C4-2B (cell line): ENCODE results near the gene PAX3.

ENCODE experiments used
- H3K27ac ChIP-seq: fragments of 450-650 bp; 2 replicates; pipeline ENCODE4 v1.5.1; 2017
- CTCF ChIP-seq: fragments of 450-650 bp; conservative IDR thresholded peaks from 2 replicates; pipeline ENCODE4 v1.5.1; 2017; ENCODE audit warnings: mild to moderate bottlenecking
- ZFX ChIP-seq: fragments of 450-650 bp; IDR thresholded peaks from 2 replicates; pipeline ENCODE4 v1.6.1; 2017

PAX3 gene

GRCh38 chr2:222289278-222290160 is 9.3 kb downstream of the PAX3 start:
- TF ChIP-seq CTCF (no peak), ZFX (no peak)

GRCh38 chr2:222288590-222289277 is 10.1 kb downstream of the PAX3 start:
- TF ChIP-seq ZFX: no peak
- no peak overlapping the region for H3K27ac ChIP-seq

More at GRCh38 chr2:222289278-222290160, 9.3 kb downstream of the PAX3 start:
- no peak overlapping the region for H3K27ac ChIP-seq

GRCh38 chr2:222287862-222288479 is 10.8 kb downstream of the PAX3 start:
- no peak for TF ChIP-seq ZFX
- TF ChIP-seq CTCF: no peak
- no peak overlapping the region for H3K27ac ChIP-seq

GRCh38 chr2:222284466-222284865 is 14.3 kb downstream of the PAX3 start:
- TF ChIP-seq CTCF (no peak), ZFX (no peak)
- H3K27ac ChIP-seq: no peak overlapping the region

- no peak overlapping the region for H3K27ac ChIP-seq
- TF ChIP-seq ZFX: no peak
- no peak; the same call in 1 of the 2 replicates for TF ChIP-seq CTCF
Observed at GRCh38 chr2:222283634-222284033, 15.2 kb downstream of the PAX3 start.

GRCh38 chr2:222281506-222281905 is 17.3 kb downstream of the PAX3 start:
- no peak overlapping the region for H3K27ac ChIP-seq
- TF ChIP-seq ZFX: no peak
- TF ChIP-seq CTCF: no peak

GRCh38 chr2:222280795-222281194 is 18.0 kb downstream of the PAX3 start:
- H3K27ac ChIP-seq: no peak overlapping the region
- TF ChIP-seq ZFX (no peak), CTCF (no peak)
